T1000 (cell line): ENCODE data around the gene PLEKHG4B.
"Not testable (repeated sequence)": the region's sequence is repeated elsewhere in the genome, so short reads cannot be mapped to it uniquely, and the experiment has no call there.

Source experiments
- DNase-seq: peaks from one replicate; lab custom pipeline; 2025; ENCODE audit warnings: mixed read lengths; lab: John Stamatoyannopoulos, UW

Gene PLEKHG4B

GRCh38 chr5:231661-232060, 139.7 kb downstream of the PLEKHG4B start:
- no peak for DNase-seq

DNA sequence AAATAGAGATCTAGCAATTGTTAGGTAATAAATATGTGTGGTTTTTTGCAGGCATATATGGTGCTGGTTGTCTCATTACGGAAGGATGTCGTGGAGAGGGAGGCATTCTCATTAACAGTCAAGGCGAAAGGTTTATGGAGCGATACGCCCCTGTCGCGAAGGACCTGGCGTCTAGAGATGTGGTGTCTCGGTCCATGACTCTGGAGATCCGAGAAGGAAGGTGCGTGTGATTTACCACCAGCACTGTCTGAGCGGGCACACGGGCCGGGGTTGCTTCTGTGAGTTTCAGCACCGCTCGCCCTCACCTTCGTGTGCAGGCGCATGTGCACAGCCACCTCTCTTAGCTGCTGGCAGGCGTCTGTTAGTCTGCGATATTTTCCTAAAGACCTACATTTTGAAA, 141.5 kb downstream of the PLEKHG4B start:
- DNase-seq: not testable (repeated sequence)

- DNase-seq: no peak
Observed at GRCh38 chr5:234450-234849, 142.5 kb downstream of the PLEKHG4B start.

GRCh38 chr5:235527-235926, 143.6 kb downstream of the PLEKHG4B start:
- not testable (repeated sequence) for DNase-seq

- DNase-seq: not testable (repeated sequence)
Observed at GRCh38 chr5:237931-238330, 146.0 kb downstream of the PLEKHG4B start.
